NCI-H345 (cell line): ENCODE results near the gene NEK9.
A peak's percentile ranks its signal among the peaks of the same experiment; 100 is the strongest.
"Not testable (repeated sequence)": the region's sequence is repeated elsewhere in the genome, so short reads cannot be mapped to it uniquely, and the experiment has no call there.

ENCODE experiments used
- DNase-seq: peaks from one replicate; lab custom pipeline; 2025; lab: John Stamatoyannopoulos, UW

The NEK9 gene

GRCh38 chr14:75107186-75107585 lies 19.7 kb downstream of the NEK9 start:
- no peak for DNase-seq

GRCh38 chr14:75101491-75101890 lies 25.4 kb downstream of the NEK9 start:
- no peak for DNase-seq

GRCh38 chr14:75098682-75099081 lies 28.2 kb downstream of the NEK9 start:
- DNase-seq, result no peak

- no peak for DNase-seq
These were observed 28.6 kb downstream of the NEK9 start for GRCh38 chr14:75098212-75098611.

- no peak for DNase-seq
These were observed 29.9 kb downstream of the NEK9 start for GRCh38 chr14:75096959-75097358.

- DNase-seq, result no peak
These were observed 31.2 kb downstream of the NEK9 start for GRCh38 chr14:75095690-75096089.

- DNase-seq, result no peak
These were observed 32.0 kb downstream of the NEK9 start for GRCh38 chr14:75094896-75095295.

GRCh38 chr14:75092698-75093097 lies 34.1 kb downstream of the NEK9 start:
- no peak for DNase-seq

GRCh38 chr14:75091251-75091650 lies 35.6 kb downstream of the NEK9 start:
- no peak for DNase-seq

- no peak for DNase-seq
These were observed 36.5 kb downstream of the NEK9 start for GRCh38 chr14:75090353-75090752.

- peak; percentile 53 for DNase-seq
These were observed 38.1 kb downstream of the NEK9 start for GRCh38 chr14:75088566-75089373.

- DNase-seq, result no peak
These were observed 38.7 kb downstream of the NEK9 start for GRCh38 chr14:75088153-75088552.

- DNase-seq, result no peak
These were observed 42.3 kb downstream of the NEK9 start for GRCh38 chr14:75084513-75084912.

- DNase-seq, result no peak
These were observed 43.6 kb downstream of the NEK9 start for GRCh38 chr14:75083271-75083670.

GRCh38 chr14:75081660-75082229 lies 45.1 kb downstream of the NEK9 start:
- DNase-seq, result no peak

- DNase-seq, result no peak
These were observed 47.3 kb downstream of the NEK9 start for GRCh38 chr14:75079521-75079920.

GRCh38 chr14:75077794-75078193 lies 49.1 kb downstream of the NEK9 start:
- DNase-seq, result no peak

GRCh38 chr14:75070383-75070782 lies 56.5 kb downstream of the NEK9 start:
- DNase-seq, result no peak

GRCh38 chr14:75069811-75070145 lies 57.1 kb downstream of the NEK9 start:
- DNase-seq, result peak; percentile 56

GRCh38 chr14:75069121-75069810 lies 57.6 kb downstream of the NEK9 start, which contains the start of gene ZC2HC1C:
ZC2HC1C (plus strand) TSS chr14:75069641; CDS start chr14:75070574, 933 bp downstream.
- peak; percentile 96 for DNase-seq

- no peak for DNase-seq
These were observed 58.3 kb downstream of the NEK9 start for GRCh38 chr14:75068294-75069120.

- not testable (repeated sequence) for DNase-seq
These were observed 59.1 kb downstream of the NEK9 start for GRCh38 chr14:75067765-75068164.
